Uterus (tissue), 2 donors: ENCODE data around the gene RC3H1.

Source experiments
- CTCF ChIP-seq, 4 experiments: fragments of 200-600 bp in 2 of 4; fragments of 450-650 bp in 2 of 4; sonication (generic) in 2 of 4; IDR thresholded peaks; one replicate each; pipeline ENCODE4 v1.5.1; 2016 to 2019; ENCODE audit warnings: antibody characterized with exemption in 4 of 4, mild to moderate bottlenecking in 2 of 4, moderate library complexity in 1 of 4
- POLR2A ChIP-seq, 2 donors: fragments of 450-650 bp; IDR thresholded peaks; one replicate each; pipeline ENCODE4 v1.6.1; 2016; ENCODE audit warnings: antibody characterized with exemption in 2 of 2, mild to moderate bottlenecking in 1 of 2, moderate library complexity in 1 of 2

GRCh38 chr1:174017231-174017970 lies 4.8 kb downstream of the RC3H1 start:
- TF ChIP-seq CTCF (IDR thresholded peaks at IDR 0.05) (no peak), POLR2A (IDR thresholded peaks at IDR 0.05) (no peak)
